ENCODE measurements around the gene ZNF839.

DNA sequence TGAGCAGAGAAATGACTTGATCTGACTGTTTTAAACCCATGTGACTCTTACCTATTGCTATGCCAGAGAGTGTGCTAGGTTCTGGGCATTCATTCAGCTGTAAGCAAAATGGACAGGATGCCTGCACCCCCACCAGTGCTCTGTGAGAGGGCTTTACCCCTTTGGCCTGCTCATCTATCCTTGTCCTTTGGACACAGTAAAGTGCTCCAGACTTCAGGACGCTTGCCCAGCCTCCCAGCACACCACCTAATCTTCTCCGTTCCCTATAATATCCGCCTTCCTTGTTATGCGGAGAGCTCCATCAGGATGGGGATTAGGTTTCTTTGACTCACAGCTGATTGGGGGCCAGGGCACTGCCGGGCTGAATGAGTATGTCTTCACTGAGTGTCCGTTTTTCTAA is 4.4 kb upstream of the ZNF839 start:
- TF ChIP-seq POLR2AphosphoS5 (IDR thresholded peaks at IDR 0.05; ENCODE audit: low read depth, low read length) = no peak
- TF ChIP-seq, protein P1, sequence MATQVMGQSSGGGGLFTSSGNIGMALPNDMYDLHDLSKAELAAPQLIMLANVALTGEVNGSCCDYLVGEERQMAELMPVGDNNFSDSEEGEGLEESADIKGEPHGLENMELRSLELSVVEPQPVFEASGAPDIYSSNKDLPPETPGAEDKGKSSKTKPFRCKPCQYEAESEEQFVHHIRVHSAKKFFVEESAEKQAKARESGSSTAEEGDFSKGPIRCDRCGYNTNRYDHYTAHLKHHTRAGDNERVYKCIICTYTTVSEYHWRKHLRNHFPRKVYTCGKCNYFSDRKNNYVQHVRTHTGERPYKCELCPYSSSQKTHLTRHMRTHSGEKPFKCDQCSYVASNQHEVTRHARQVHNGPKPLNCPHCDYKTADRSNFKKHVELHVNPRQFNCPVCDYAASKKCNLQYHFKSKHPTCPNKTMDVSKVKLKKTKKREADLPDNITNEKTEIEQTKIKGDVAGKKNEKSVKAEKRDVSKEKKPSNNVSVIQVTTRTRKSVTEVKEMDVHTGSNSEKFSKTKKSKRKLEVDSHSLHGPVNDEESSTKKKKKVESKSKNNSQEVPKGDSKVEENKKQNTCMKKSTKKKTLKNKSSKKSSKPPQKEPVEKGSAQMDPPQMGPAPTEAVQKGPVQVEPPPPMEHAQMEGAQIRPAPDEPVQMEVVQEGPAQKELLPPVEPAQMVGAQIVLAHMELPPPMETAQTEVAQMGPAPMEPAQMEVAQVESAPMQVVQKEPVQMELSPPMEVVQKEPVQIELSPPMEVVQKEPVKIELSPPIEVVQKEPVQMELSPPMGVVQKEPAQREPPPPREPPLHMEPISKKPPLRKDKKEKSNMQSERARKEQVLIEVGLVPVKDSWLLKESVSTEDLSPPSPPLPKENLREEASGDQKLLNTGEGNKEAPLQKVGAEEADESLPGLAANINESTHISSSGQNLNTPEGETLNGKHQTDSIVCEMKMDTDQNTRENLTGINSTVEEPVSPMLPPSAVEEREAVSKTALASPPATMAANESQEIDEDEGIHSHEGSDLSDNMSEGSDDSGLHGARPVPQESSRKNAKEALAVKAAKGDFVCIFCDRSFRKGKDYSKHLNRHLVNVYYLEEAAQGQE (IDR thresholded peaks at IDR 0.05; ENCODE audit: insufficient read depth in 1 of 2, low read depth in 2 of 2, low read length in 2 of 2) = no peak

All from PFSK-1 (cell line).